ENCODE measurements around the gene PRR15.

DNA sequence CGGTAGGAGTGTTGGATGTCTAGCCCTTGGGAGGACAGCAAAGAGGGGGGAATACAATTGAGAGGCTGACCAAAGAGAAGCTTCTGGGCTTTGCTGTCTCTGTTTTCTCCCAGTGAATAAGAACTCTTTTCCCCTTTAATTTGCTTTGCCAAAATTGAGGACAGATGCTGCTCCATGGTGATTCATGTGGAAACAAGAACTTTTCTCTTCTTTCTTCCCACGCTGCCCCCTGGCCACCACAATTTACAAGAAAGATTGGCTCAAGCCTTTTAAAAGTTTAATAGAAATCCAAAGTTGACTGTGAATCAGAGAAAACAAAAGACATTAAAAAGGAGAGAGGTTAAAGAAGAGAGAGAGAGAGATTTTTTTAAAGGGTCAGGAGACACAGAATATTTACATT is 49.0 kb downstream of the PRR15 start:
- no peak for TF ChIP-seq EZH2 (IDR thresholded peaks at IDR 0.05; ENCODE audit: low read depth, low read length, severe bottlenecking)
- TF ChIP-seq CHD1 (IDR thresholded peaks at IDR 0.05; ENCODE audit: low read depth, low read length): no peak
- TF ChIP-seq, protein P1, sequence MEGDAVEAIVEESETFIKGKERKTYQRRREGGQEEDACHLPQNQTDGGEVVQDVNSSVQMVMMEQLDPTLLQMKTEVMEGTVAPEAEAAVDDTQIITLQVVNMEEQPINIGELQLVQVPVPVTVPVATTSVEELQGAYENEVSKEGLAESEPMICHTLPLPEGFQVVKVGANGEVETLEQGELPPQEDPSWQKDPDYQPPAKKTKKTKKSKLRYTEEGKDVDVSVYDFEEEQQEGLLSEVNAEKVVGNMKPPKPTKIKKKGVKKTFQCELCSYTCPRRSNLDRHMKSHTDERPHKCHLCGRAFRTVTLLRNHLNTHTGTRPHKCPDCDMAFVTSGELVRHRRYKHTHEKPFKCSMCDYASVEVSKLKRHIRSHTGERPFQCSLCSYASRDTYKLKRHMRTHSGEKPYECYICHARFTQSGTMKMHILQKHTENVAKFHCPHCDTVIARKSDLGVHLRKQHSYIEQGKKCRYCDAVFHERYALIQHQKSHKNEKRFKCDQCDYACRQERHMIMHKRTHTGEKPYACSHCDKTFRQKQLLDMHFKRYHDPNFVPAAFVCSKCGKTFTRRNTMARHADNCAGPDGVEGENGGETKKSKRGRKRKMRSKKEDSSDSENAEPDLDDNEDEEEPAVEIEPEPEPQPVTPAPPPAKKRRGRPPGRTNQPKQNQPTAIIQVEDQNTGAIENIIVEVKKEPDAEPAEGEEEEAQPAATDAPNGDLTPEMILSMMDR (IDR thresholded peaks at IDR 0.05; ENCODE audit: control extremely low read depth in 1 of 3, insufficient read depth in 1 of 3, low read depth in 1 of 3, low read length in 3 of 3): no peak
- no peak for TF ChIP-seq SAP30 (IDR thresholded peaks at IDR 0.05; ENCODE audit: insufficient read depth, insufficient replicate concordance, low read length)
- TF ChIP-seq ASH2L (IDR thresholded peaks at IDR 0.05; ENCODE audit: low read length): no peak
- no peak for TF ChIP-seq RFX5 (IDR thresholded peaks at IDR 0.05; ENCODE audit: borderline replicate concordance, low read depth, low read length)
- no peak for TF ChIP-seq POLR2A (IDR thresholded peaks at IDR 0.05; ENCODE audit: control extremely low read depth in 1 of 2, low read depth in 2 of 2, low read length in 2 of 2)
- no peak for TF ChIP-seq KDM1A (IDR thresholded peaks at IDR 0.05; ENCODE audit: borderline replicate concordance, low read length)

All from H1 (cell line).